Activated naive CD8-positive, alpha-beta T cell (primary cell): ENCODE measurements around the gene IL1RAPL2.
"Not testable (repeated sequence)": the region's sequence is repeated elsewhere in the genome, so short reads cannot be mapped to it uniquely, and the experiment has no call there.

ENCODE experiments used
- H3K27ac Mint-ChIP-seq: one replicate; pipeline ENCODE4 v1.8.0; 2021; ENCODE audit warnings: mixed read lengths
- H3K27me3 Mint-ChIP-seq: one replicate; pipeline ENCODE4 v1.8.0; 2021; ENCODE audit warnings: mixed read lengths
- H3K36me3 Mint-ChIP-seq: one replicate; pipeline ENCODE4 v1.8.0; 2021; ENCODE audit warnings: mixed read lengths
- H3K4me1 Mint-ChIP-seq: one replicate; pipeline ENCODE4 v1.8.0; 2021; ENCODE audit warnings: low read depth, mixed read lengths
- H3K4me3 Mint-ChIP-seq: one replicate; pipeline ENCODE4 v1.8.0; 2021; ENCODE audit warnings: mild to moderate bottlenecking, mixed read lengths
- H3K9me3 Mint-ChIP-seq: one replicate; pipeline ENCODE4 v1.8.0; 2021; ENCODE audit warnings: low read depth, mixed read lengths

IL1RAPL2 gene

DNA sequence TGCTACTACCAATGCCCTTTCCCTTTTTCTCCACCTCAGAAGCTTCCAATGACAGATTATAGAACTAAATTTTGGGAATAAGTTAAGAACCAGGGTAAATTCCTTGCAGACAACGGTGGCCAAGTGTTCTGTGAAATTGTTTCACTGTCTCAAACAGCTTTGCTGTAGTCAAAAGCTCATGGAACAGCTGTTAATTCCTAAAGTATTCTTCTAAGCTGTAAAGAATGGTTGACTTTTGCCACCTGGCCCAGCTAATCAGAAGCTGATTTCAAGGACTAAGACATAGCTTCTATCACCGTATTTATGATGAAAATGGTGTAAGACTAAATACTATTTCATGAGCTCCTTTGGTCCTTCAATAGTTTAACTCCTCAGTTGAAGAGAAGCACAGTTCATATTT is 297.5 kb downstream of the IL1RAPL2 start:
- Mint-ChIP-seq H3K4me3 (no peak overlapping the region), H3K4me1 (no peaks in the 10 kb centered on the region), H3K9me3 (no peaks in the 10 kb centered on the region), H3K27ac (no peak overlapping the region), H3K36me3 (no peaks in the 10 kb centered on the region), H3K27me3 (no peaks in the 10 kb centered on the region)

DNA sequence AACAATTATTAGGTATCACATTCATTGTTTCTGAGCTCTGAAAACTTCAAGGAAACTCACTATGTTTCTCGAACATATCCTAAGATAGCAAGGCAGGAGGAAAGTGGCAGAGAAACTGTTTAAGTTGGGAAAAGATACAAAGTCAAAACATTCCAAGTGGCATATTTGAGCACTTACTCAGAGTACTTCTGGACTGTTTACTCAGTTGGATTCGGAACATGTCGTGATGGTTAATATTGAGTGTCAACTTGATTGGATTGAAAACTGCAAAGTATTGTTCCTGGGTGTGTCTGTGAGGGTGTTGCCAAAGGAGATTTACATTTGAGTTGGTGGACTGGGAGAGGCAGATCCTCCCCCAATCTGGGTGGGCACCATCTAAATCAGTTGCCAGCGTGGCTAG is 298.3 kb downstream of the IL1RAPL2 start:
- no peaks in the 10 kb centered on the region for H3K36me3 Mint-ChIP-seq
- no peaks in the 10 kb centered on the region for H3K27me3 Mint-ChIP-seq
- no peak overlapping the region for H3K27ac Mint-ChIP-seq
- no peaks in the 10 kb centered on the region for H3K9me3 Mint-ChIP-seq
- H3K4me3 Mint-ChIP-seq = no peak overlapping the region
- no peaks in the 10 kb centered on the region for H3K4me1 Mint-ChIP-seq

DNA sequence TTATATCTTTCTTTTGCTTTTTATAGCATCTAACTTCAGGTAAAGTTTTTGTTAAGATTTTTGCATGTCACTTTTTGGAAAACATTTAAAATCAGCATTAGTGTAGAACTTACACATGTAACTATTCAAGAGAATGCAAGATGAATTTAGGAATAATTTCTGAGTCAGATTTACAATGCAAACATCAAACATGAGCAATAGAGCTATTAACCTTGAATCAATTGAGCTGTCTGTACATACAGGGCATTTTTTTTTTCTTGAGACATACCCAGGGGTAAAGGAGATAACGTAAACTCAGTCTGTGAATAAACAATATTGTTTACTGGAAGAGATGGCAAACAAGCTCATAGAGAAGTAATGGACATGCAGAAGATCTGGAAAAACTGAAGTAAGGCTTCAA is 311.5 kb downstream of the IL1RAPL2 start:
- Mint-ChIP-seq H3K36me3 (no peaks in the 10 kb centered on the region), H3K27ac (no peak overlapping the region), H3K4me1 (no peaks in the 10 kb centered on the region), H3K9me3 (no peaks in the 10 kb centered on the region), H3K4me3 (no peak overlapping the region), H3K27me3 (peaks cover 2% of the 10 kb centered on the region)

DNA sequence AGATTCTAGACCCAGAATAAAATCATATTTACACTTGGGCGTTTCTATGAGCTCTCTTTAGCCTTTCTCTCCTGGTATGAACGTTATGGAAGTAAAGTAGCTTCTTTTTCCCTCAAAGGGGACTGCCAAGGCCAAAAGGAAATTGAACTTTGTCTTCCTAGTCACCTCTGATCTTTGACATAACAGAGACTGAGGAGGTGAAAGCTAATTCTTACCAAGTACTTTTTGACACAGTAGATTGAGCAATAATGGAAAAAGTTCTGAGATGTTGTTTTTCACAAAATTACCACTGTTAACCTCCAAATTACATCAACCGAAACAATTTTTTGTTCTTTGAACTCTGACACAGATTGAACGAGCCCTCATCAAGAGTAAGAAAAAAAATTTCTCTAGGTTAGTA is 336.1 kb downstream of the IL1RAPL2 start:
- Mint-ChIP-seq H3K27me3 (peaks cover 1% of the 10 kb centered on the region), H3K9me3 (no peaks in the 10 kb centered on the region), H3K27ac (no peak overlapping the region), H3K36me3 (no peaks in the 10 kb centered on the region), H3K4me3 (no peak overlapping the region), H3K4me1 (no peaks in the 10 kb centered on the region)

DNA sequence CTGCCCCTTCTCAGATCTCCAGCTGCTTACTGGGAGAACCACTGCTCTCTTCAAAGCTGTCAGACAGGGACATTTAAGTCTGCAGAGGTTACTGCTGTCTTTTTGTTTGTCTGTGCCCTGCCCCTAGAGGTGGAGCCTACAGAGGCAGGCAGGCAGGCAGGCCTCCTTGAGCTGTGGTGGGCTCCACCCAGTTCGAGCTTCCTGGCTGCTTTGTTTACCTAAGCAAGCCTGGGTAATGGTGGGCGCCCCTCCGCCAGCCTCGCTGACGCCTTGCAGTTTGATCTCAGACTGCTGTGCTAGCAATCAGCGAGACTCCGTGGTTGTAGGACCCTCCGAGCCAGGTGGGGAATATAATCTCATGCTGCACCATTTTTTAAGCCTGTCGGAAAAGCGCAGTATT is 343.7 kb downstream of the IL1RAPL2 start:
- H3K27me3 Mint-ChIP-seq, H3K36me3 Mint-ChIP-seq, H3K9me3 Mint-ChIP-seq, H3K27ac Mint-ChIP-seq: not testable (repeated sequence)
- Mint-ChIP-seq H3K4me3 (peak overlapping the region; percentile 80), H3K4me1 (peaks cover 17% of the 10 kb centered on the region)

DNA sequence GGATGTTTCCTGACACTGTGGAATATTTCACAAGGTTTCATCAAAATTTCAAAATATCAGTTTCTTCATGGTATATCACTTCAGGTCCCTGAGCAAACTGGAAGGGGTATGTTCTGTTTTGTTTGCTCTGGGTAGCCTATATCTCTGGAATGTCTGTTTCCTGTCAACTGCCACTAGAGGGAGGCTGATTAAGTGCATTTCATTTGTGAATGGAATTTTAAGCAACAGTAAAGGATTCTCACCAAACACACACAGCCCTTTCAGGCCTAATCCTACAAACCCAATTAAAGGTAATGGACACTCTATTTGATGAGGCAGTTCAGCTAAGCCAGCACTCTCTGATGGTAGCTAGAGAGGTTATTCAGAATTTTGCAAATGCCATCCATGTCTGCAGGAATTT is 347.3 kb downstream of the IL1RAPL2 start:
- no peaks in the 10 kb centered on the region for H3K27me3 Mint-ChIP-seq
- H3K9me3 Mint-ChIP-seq = no peaks in the 10 kb centered on the region
- no peaks in the 10 kb centered on the region for H3K36me3 Mint-ChIP-seq
- H3K27ac Mint-ChIP-seq = no peak overlapping the region
- H3K4me3 Mint-ChIP-seq = no peak overlapping the region
- peaks cover 17% of the 10 kb centered on the region for H3K4me1 Mint-ChIP-seq

DNA sequence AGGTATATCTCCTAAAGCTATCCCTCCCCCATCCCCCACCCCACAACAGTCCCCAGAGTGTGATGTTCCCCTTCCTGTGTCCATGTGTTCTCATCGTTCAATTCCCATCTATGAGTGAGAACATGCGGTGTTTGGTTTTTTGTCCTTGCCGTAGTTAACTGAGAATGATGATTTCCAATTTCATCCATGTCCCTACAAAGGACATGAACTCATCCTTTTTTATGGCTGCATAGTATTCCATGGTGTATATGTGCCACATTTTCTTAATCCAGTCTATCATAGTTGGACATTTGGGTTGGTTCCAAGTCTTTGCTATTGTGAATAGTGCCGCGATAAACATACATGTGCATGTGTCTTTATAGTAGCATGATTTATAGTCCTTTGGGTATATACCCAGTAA is 348.7 kb downstream of the IL1RAPL2 start:
- not testable (repeated sequence) for H3K27me3 Mint-ChIP-seq

DNA sequence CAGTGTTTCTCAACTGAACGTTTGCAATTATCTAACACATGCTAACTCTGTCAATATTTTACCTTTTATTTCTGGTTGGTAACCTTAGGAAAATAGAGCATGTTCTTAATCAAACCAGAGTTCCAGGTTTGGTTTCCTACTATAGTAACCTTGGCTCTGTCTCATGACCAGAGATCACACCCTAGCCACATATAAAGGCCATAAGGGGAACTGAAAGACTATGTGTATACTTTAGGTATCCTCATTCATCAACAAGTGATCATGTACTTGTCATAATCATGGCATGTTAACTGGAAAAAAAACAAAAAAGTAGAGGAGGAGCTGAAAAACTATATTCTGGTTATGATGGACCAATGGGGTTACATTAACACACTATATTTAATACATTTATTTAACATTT is 352.1 kb downstream of the IL1RAPL2 start:
- no peaks in the 10 kb centered on the region for H3K9me3 Mint-ChIP-seq
- H3K36me3 Mint-ChIP-seq = no peaks in the 10 kb centered on the region
- no peak overlapping the region for H3K4me3 Mint-ChIP-seq
- H3K4me1 Mint-ChIP-seq = no peaks in the 10 kb centered on the region
- H3K27me3 Mint-ChIP-seq = no peaks in the 10 kb centered on the region
- H3K27ac Mint-ChIP-seq = no peak overlapping the region

More for the DNA sequence above, 348.7 kb downstream of the IL1RAPL2 start:
- H3K4me3 Mint-ChIP-seq, H3K9me3 Mint-ChIP-seq, H3K36me3 Mint-ChIP-seq, H3K27ac Mint-ChIP-seq: not testable (repeated sequence)
- H3K4me1 Mint-ChIP-seq = peaks cover 17% of the 10 kb centered on the region

DNA sequence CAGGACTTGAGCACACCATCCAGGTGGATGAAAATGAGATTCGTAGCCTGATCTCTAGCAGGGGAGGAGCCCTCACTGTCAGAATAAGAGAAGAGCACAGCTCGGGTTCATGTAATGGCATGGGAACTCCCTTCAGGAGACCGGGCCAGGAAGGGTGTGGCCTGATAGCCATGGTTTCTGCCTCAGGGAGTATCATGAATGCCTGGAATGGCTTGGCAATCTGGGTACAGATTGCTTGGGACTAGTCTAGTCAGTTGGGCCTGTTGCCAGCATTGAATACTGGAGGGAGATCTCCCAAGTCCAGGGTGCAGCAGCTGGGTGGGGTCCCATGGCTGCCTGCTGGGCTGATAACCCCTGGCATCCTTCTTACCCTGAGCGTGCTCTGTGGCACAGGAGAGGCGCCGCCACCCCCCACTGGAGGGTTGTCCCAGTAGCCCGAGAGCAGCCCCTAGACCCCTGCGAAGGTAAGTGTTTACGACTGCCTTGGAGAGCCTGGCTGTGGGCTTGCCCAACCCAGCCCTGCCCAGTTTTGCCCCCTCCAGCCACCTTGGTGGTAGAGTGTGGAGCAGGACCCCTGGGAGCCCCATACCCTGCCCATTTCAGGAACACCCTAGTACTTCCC is 355.7 kb downstream of the IL1RAPL2 start:
- Mint-ChIP-seq H3K4me3 (no peak overlapping the region), H3K36me3 (no peaks in the 10 kb centered on the region), H3K9me3 (no peaks in the 10 kb centered on the region), H3K27ac (no peak overlapping the region), H3K27me3 (no peaks in the 10 kb centered on the region), H3K4me1 (no peaks in the 10 kb centered on the region)

DNA sequence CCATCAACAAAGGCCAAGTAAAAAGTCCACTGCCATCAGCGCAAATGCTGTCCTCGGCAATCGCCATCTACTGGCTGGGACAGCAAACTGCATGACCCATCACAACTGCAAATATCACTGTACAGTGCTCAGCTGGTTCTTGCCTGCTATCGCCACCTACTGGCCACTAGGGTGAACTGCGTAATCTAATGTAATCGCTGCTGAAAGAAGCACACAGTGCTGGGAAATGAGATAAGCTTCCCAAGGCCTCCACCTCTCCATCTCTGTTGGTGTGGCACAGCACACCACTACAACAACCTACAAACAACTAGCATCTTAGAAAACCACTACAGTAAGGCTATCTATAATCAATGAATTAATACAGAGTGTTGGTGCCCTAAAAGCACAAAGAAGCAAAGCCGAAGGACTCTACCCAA is 356.2 kb downstream of the IL1RAPL2 start:
- H3K27ac Mint-ChIP-seq = no peak overlapping the region
- H3K9me3 Mint-ChIP-seq = no peaks in the 10 kb centered on the region
- H3K4me3 Mint-ChIP-seq = no peak overlapping the region
- no peaks in the 10 kb centered on the region for H3K36me3 Mint-ChIP-seq
- no peaks in the 10 kb centered on the region for H3K27me3 Mint-ChIP-seq
- H3K4me1 Mint-ChIP-seq = no peaks in the 10 kb centered on the region

DNA sequence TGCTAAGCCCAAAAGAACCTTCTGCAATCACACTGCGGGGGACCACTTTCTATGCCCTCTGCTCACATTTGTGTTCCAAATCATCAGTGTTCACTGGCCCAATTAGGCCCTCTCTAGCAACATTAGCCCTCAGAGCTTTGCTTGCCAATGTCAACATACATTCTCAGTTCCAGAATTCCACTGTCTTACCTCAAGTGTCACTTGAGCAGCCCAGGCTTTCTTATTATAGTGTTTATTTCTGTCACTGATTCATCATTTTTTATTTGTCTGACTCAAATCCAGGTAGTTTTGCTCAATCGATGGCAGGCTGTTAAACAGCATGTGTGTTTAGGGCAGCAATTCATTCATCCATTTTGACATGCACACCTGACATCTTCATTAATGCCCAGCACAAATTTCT is 363.3 kb downstream of the IL1RAPL2 start:
- Mint-ChIP-seq H3K36me3 (no peaks in the 10 kb centered on the region), H3K27me3 (no peaks in the 10 kb centered on the region), H3K27ac (no peak overlapping the region), H3K4me3 (no peak overlapping the region), H3K9me3 (no peaks in the 10 kb centered on the region), H3K4me1 (no peaks in the 10 kb centered on the region)

DNA sequence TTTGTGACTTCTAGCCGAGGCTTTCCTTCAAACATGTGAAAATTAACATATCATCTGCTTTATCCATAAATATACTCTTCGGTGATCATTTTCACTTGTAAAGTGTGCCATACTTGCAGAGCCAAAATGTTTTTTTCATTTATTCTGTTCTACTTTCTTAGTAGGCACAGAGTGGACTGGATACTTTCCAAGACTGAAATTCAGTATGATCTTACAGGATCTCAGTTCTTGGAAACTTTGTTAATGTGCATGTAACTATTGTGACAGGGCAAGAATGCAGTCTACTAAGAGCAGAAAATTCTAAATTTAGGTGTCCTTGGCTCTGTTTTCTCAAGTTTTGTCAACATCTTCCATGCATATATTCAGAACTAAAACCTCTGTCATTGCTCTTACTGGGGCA is 369.6 kb downstream of the IL1RAPL2 start:
- Mint-ChIP-seq H3K27me3 (no peaks in the 10 kb centered on the region), H3K27ac (no peak overlapping the region), H3K36me3 (no peaks in the 10 kb centered on the region), H3K9me3 (no peaks in the 10 kb centered on the region), H3K4me1 (no peaks in the 10 kb centered on the region), H3K4me3 (no peak overlapping the region)

DNA sequence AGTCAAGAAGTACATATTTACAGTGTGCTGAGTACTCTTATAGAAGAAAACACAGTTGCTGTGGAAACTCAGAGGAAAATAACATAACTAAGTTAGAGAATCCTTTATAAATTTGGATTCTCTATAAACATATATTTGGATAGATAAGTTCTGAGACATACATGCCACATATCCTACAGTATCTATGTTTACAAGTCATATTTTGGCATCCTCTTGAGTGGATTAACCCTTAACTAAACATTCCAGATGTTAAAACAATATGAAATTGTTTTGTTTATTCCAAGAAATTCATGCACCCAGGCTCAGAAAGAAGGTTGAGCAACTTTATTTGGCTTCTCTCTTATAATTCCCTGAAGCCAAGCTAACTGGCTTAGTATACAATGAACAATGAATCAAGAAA is 387.3 kb downstream of the IL1RAPL2 start:
- Mint-ChIP-seq H3K4me1 (no peaks in the 10 kb centered on the region), H3K4me3 (no peak overlapping the region), H3K27me3 (no peaks in the 10 kb centered on the region), H3K36me3 (no peaks in the 10 kb centered on the region), H3K27ac (no peak overlapping the region), H3K9me3 (no peaks in the 10 kb centered on the region)

DNA sequence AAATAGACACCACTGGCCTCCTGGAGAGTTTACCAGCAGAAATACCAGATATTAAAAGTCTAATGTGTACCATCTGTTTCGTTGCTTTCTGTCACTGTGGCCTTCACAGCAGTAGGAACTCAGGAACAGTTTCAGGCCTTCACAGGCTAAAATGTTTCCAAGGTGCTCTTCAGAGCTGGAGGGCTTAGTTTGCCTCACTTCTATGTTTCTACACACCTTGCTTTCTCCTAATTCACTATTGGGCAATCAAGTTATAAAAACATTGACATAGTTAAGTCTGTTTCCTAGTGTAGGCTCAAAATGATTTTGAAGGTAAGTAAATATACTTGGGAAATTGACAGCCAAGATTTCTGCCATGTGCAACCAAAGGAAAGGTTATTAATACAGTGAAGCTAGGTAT is 395.9 kb downstream of the IL1RAPL2 start:
- Mint-ChIP-seq H3K9me3 (no peaks in the 10 kb centered on the region), H3K4me3 (no peak overlapping the region), H3K36me3 (no peaks in the 10 kb centered on the region), H3K27me3 (no peaks in the 10 kb centered on the region), H3K4me1 (no peaks in the 10 kb centered on the region), H3K27ac (no peak overlapping the region)

DNA sequence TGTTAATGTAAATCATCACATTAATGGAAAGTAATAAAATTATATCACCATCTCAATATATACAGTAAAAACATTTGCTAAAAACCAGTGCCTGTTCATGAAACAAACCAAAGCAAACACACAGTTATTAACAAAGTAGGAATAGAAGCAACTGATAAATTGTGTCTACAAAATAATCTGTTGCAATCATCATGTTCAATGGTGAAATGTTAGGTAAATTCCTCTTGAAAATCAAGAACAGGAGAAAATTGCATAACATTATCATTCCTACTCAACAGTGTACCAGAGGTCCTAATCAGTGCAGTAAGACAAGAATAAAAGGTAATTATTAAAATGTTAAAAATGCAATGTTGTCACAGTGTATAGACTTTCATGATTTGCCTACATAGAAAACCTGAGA is 402.2 kb downstream of the IL1RAPL2 start:
- Mint-ChIP-seq H3K4me1 (no peaks in the 10 kb centered on the region), H3K27me3 (no peaks in the 10 kb centered on the region), H3K36me3 (no peaks in the 10 kb centered on the region), H3K27ac (no peak overlapping the region), H3K9me3 (no peaks in the 10 kb centered on the region), H3K4me3 (no peak overlapping the region)

DNA sequence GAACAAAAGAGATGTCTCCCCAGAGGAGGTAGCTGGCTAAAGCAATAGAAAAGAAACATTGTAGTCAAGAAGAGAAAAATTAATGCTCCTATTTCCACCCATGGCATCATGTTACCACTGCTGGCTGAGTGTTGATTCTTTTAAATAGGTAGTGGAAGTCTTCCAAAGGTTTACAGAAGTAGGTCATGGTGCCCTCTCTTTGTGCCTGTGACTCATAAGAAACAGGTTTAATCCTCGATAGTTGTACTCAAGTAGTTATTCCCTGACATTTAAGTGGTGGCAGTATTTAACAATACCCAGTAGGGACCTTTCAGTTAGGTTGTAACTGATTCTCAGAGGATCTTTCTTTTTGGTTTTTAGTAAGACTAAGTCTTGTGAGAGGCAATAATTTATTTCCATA is 406.7 kb downstream of the IL1RAPL2 start:
- Mint-ChIP-seq H3K9me3 (no peaks in the 10 kb centered on the region), H3K4me3 (no peak overlapping the region)

More for the DNA sequence above, 406.7 kb downstream of the IL1RAPL2 start:
- Mint-ChIP-seq H3K4me1 (no peaks in the 10 kb centered on the region), H3K27me3 (no peaks in the 10 kb centered on the region), H3K27ac (no peak overlapping the region), H3K36me3 (no peaks in the 10 kb centered on the region)
